AG20443 (cell line): ENCODE measurements around the gene PTK7.

ENCODE experiments used
- DNase-seq: peaks from one replicate; pipeline ENCODE4 v3.0.0; 2012; ENCODE audit warnings: low spot score, mixed read lengths

The PTK7 gene

GRCh38 chr6:43205849-43206248, 129.7 kb downstream of the PTK7 start:
- DNase-seq: no peak

- no peak for DNase-seq
Measured at GRCh38 chr6:43207286-43207685, 131.2 kb downstream of the PTK7 start.
